ENCODE measurements around the gene METRNL.

- TF ChIP-seq CTCF (IDR thresholded peaks at IDR 0.05) (no peak), POLR2A (IDR thresholded peaks at IDR 0.05) (no peak)
Measured at GRCh38 chr17:83122834-83123233, 43.4 kb downstream of the METRNL start.

All from uterus (tissue), 2 donors.